ENCODE measurements around the gene RSRC1.

DNA sequence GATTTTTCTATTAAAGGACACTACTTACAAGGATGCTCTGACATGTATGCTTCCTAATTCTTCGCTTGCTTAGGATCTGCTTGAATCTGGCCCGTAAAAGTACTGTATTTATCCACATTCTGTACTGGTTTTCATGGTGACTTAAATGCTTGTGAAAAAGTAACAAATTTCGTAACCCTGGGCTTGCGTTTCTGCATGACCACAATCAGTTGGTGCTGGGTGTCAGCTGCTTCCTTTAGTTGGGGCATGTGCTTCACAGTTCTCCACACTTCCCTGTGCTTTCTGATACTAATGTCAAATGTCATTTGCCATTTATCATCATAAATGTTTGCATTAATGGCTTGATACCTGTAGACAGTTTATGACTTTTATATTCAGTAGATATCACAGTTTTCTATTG lies 242.7 kb downstream of the RSRC1 start:
- TF ChIP-seq, protein P1, sequence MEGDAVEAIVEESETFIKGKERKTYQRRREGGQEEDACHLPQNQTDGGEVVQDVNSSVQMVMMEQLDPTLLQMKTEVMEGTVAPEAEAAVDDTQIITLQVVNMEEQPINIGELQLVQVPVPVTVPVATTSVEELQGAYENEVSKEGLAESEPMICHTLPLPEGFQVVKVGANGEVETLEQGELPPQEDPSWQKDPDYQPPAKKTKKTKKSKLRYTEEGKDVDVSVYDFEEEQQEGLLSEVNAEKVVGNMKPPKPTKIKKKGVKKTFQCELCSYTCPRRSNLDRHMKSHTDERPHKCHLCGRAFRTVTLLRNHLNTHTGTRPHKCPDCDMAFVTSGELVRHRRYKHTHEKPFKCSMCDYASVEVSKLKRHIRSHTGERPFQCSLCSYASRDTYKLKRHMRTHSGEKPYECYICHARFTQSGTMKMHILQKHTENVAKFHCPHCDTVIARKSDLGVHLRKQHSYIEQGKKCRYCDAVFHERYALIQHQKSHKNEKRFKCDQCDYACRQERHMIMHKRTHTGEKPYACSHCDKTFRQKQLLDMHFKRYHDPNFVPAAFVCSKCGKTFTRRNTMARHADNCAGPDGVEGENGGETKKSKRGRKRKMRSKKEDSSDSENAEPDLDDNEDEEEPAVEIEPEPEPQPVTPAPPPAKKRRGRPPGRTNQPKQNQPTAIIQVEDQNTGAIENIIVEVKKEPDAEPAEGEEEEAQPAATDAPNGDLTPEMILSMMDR (IDR thresholded peaks at IDR 0.05): no peak
- no peak for TF ChIP-seq POLR2A (IDR thresholded peaks at IDR 0.05)
